H9 (cell line): ENCODE measurements around the gene SUPT6H. TPM values are rescaled to one million over a fixed set of nuclear protein-coding genes. Genes with fewer than 3 reads are reported as not detected.

Experiments used
- DNase-seq: peaks from one replicate; pipeline ENCODE4 v3.0.0-alpha.2; 2017
- H2AFZ ChIP-seq: one replicate; pipeline ENCODE4 v1.6.1; 2013; ENCODE audit warnings: mild to moderate bottlenecking, low read length, control low read depth, moderate library complexity
- H2AK5ac ChIP-seq: 2 replicates; pipeline ENCODE4 v1.6.1; 2013; ENCODE audit warnings: low read length, control low read depth, mixed read lengths; ENCODE audit not compliant: insufficient read length
- H2BK120ac ChIP-seq: one replicate; pipeline ENCODE4 v1.6.1; 2013; ENCODE audit warnings: low read depth, mild to moderate bottlenecking, low read length, control low read depth, inconsistent platforms; ENCODE audit not compliant: poor library complexity, severe bottlenecking
- H2BK12ac ChIP-seq: 2 replicates; pipeline ENCODE4 v1.6.1; 2013; ENCODE audit warnings: low read length, control low read depth, mixed read lengths, low read depth; ENCODE audit not compliant: insufficient read length
- H2BK15ac ChIP-seq: 2 replicates; pipeline ENCODE4 v1.6.1; 2013; ENCODE audit warnings: low read depth, low read length, control low read depth
- H2BK20ac ChIP-seq: one replicate; pipeline ENCODE4 v1.6.1; 2013; ENCODE audit warnings: low read depth, mild to moderate bottlenecking, low read length, control low read depth, inconsistent platforms; ENCODE audit not compliant: poor library complexity, severe bottlenecking
- H2BK5ac ChIP-seq: 2 replicates; pipeline ENCODE4 v1.6.1; 2013; ENCODE audit warnings: low read length, control low read depth, mixed read lengths; ENCODE audit not compliant: insufficient read length
- H3K14ac ChIP-seq: 2 replicates; pipeline ENCODE4 v1.6.1; 2013; ENCODE audit warnings: low read length, control low read depth; ENCODE audit not compliant: insufficient read depth
- H3K18ac ChIP-seq: 2 replicates; pipeline ENCODE4 v1.6.1; 2013; ENCODE audit warnings: low read depth, mild to moderate bottlenecking, mixed read lengths, low read length, control low read depth; ENCODE audit not compliant: insufficient read length
- H3K23ac ChIP-seq: 2 replicates; pipeline ENCODE4 v1.6.1; 2013; ENCODE audit warnings: low read length, control low read depth, mixed read lengths, low read depth; ENCODE audit not compliant: insufficient read length
- H3K23me2 ChIP-seq: 2 replicates; pipeline ENCODE4 v1.6.1; 2013; ENCODE audit warnings: low read depth, mild to moderate bottlenecking, mixed read lengths, low read length, control low read depth; ENCODE audit not compliant: insufficient read length, poor library complexity, severe bottlenecking
- H3K27ac ChIP-seq: 2 replicates; pipeline ENCODE4 v1.5.1; 2013; ENCODE audit warnings: low read length, control low read depth, mixed read lengths, low read depth; ENCODE audit not compliant: insufficient read length
- H3K27me3 ChIP-seq: 2 replicates; pipeline ENCODE4 v1.6.1; 2013; ENCODE audit warnings: low read length, control low read depth, inconsistent platforms; ENCODE audit not compliant: insufficient read depth
- H3K4ac ChIP-seq: 2 replicates; pipeline ENCODE4 v1.6.1; 2013; ENCODE audit warnings: low read depth, mild to moderate bottlenecking, control low read depth, inconsistent platforms, low read length, moderate library complexity
- H3K4me1 ChIP-seq: 2 replicates; pipeline ENCODE4 v1.6.1; 2013; ENCODE audit warnings: low read length, control low read depth, inconsistent platforms; ENCODE audit not compliant: insufficient read depth
- H3K4me2 ChIP-seq: 2 replicates; pipeline ENCODE4 v1.6.1; 2013; ENCODE audit warnings: low read length, control low read depth, mixed read lengths; ENCODE audit not compliant: insufficient read length, insufficient read depth
- H3K56ac ChIP-seq: 2 replicates; pipeline ENCODE4 v1.6.1; 2013; ENCODE audit warnings: low read depth, mild to moderate bottlenecking, mixed read lengths, low read length, control low read depth; ENCODE audit not compliant: insufficient read length
- H3K79me1 ChIP-seq: 2 replicates; pipeline ENCODE4 v1.6.1; 2013; ENCODE audit warnings: low read depth, mild to moderate bottlenecking, moderate library complexity, low read length, control low read depth, inconsistent platforms; ENCODE audit not compliant: insufficient read depth, poor library complexity, severe bottlenecking
- H3K79me2 ChIP-seq: 2 replicates; pipeline ENCODE4 v1.6.1; 2013; ENCODE audit warnings: low read length, control low read depth, inconsistent platforms; ENCODE audit not compliant: insufficient read depth
- H3K9ac ChIP-seq: 2 replicates; pipeline ENCODE4 v1.6.1; 2013; ENCODE audit warnings: low read length, control low read depth, mixed read lengths; ENCODE audit not compliant: insufficient read length; ENCODE audit errors: extremely low read depth
- H3K9me3 ChIP-seq: one replicate; pipeline ENCODE4 v1.6.1; 2013; ENCODE audit warnings: low read depth, low read length, inconsistent platforms; ENCODE audit not compliant: control insufficient read depth
- H3T11ph ChIP-seq: one replicate; pipeline ENCODE4 v1.6.1; 2013; ENCODE audit warnings: mild to moderate bottlenecking, low read length, control low read depth, inconsistent platforms
- H4K20me1 ChIP-seq: one replicate; pipeline ENCODE4 v1.6.1; 2013; ENCODE audit not compliant: control insufficient read depth, insufficient read length, insufficient read depth
- H4K5ac ChIP-seq: 2 replicates; pipeline ENCODE4 v1.6.1; 2013; ENCODE audit warnings: low read depth, mild to moderate bottlenecking, mixed read lengths, low read length, control low read depth; ENCODE audit not compliant: insufficient read length
- H4K8ac ChIP-seq: replicated peaks from 2 replicates; pipeline ENCODE4 v1.6.1; 2013; ENCODE audit warnings: low read length, control low read depth, mixed read lengths, low read depth; ENCODE audit not compliant: insufficient read length
- H4K91ac ChIP-seq: 2 replicates; pipeline ENCODE4 v1.6.1; 2013; ENCODE audit warnings: low read depth, mild to moderate bottlenecking, moderate library complexity, mixed read lengths, low read length, control low read depth; ENCODE audit not compliant: insufficient read length
- H3K27ac Mint-ChIP-seq, 3 experiments: 2 replicates in 2 of 3; 3 replicates in 1 of 3; pipeline ENCODE4 v1.8.0; 2020 to 2021; ENCODE audit warnings: mixed read lengths in 3 of 3, mild to moderate bottlenecking in 1 of 3, moderate library complexity in 1 of 3
- H3K27me3 Mint-ChIP-seq: 2 replicates; pipeline ENCODE4 v1.8.0; 2021; ENCODE audit warnings: low read depth, mild to moderate bottlenecking, moderate library complexity, mixed read lengths
- H3K36me3 Mint-ChIP-seq, 3 experiments: 2 replicates in 2 of 3; 3 replicates in 1 of 3; pipeline ENCODE4 v1.8.0; 2020 to 2021; ENCODE audit warnings: low read depth in 3 of 3, mixed read lengths in 3 of 3; ENCODE audit not compliant: insufficient read depth in 1 of 3
- H3K4me1 Mint-ChIP-seq, 2 experiments: 2 replicates each; pipeline ENCODE4 v1.8.0; 2020; ENCODE audit warnings: mixed read lengths in 2 of 2
- H3K4me3 Mint-ChIP-seq, 2 experiments: 2 replicates in 1 of 2; 3 replicates in 1 of 2; pipeline ENCODE4 v1.8.0; 2020 to 2021; ENCODE audit warnings: mild to moderate bottlenecking in 2 of 2, mixed read lengths in 2 of 2, moderate library complexity in 1 of 2
- H3K9me3 Mint-ChIP-seq, 2 experiments: 2 replicates in 1 of 2; 3 replicates in 1 of 2; pipeline ENCODE4 v1.8.0; 2020; ENCODE audit warnings: mild to moderate bottlenecking in 2 of 2, mixed read lengths in 2 of 2, moderate library complexity in 1 of 2
- WGBS: extraction: QIAGEN DNeasy Blood & Tissue Kit; methylation state at CpG from one replicate; pipeline ENCODE4 v1.1.7; 2013; ENCODE audit warnings: missing lambda C conversion rate, low lambda C conversion rate, mixed read lengths; ENCODE audit not compliant: insufficient read length; ENCODE audit errors: extremely low coverage; 5-methylcytosine and 5-hydroxymethylcytosine counted together
- total RNA-seq: library from RNA; stranded (reverse); gene quantifications from 2 replicates; pipeline ENCODE4 v1.2.1, GENCODE V29; 2021
- TF ChIP-seq, protein P1 (sequence below): fragments of 200-600 bp; sonication (generic); conservative IDR thresholded peaks from 3 replicates; pipeline ENCODE4 v1.8.0; 2021; ENCODE audit warnings: antibody characterized with exemption, mild to moderate bottlenecking

The SUPT6H gene
- total RNA-seq, 1 experiment from 2014 or later, result 85.8 TPM

GRCh38 chr17:28685366-28685765 is 23.4 kb downstream of the SUPT6H start:
- no peak overlapping the region for H3K27ac ChIP-seq
- no peak overlapping the region for H3T11ph ChIP-seq
- Mint-ChIP-seq H3K27me3 (no peaks in the 10 kb centered on the region), H3K4me3 (no peak overlapping the region), H3K36me3 (peaks cover 71 to 98% (median 95%) of the 10 kb centered on the region in 3 experiments; a peak in 6 of 7 replicates), H3K27ac (0 out of 7 replicates have a peak overlapping the region, but pooled peaks of 1 of the 3 experiments have one; percentile 40), H3K9me3 (no peaks in the 10 kb centered on the region), H3K4me1 (no peaks in the 10 kb centered on the region)
- H3K9me3 ChIP-seq, result no peaks in the 10 kb centered on the region
- no peak for DNase-seq
- H2BK12ac ChIP-seq, result no peak overlapping the region
- no peak overlapping the region for H2AK5ac ChIP-seq
- no peak overlapping the region for H4K5ac ChIP-seq
- no peak overlapping the region for H2AFZ ChIP-seq
- H3K4me1 ChIP-seq, result no peaks in the 10 kb centered on the region
- no peaks in the 10 kb centered on the region for H3K23me2 ChIP-seq
- no peak overlapping the region for H3K14ac ChIP-seq
- H2BK5ac ChIP-seq, result no peak overlapping the region
- no CpG with 5 or more reads among the region's 5 CpGs for WGBS
- no peaks in the 10 kb centered on the region for H3K79me1 ChIP-seq
- no peak overlapping the region for H2BK120ac ChIP-seq
- no peak overlapping the region for H4K8ac ChIP-seq
- no peaks in the 10 kb centered on the region for H3K79me2 ChIP-seq
- H3K23ac ChIP-seq, result no peak overlapping the region
- peaks cover 1% of the 10 kb centered on the region; the same call in 1 of the 2 replicates for H3K27me3 ChIP-seq
- no peak overlapping the region for H3K18ac ChIP-seq
- H3K4me2 ChIP-seq, result no peak overlapping the region
- no peak overlapping the region for H3K4ac ChIP-seq
- H4K91ac ChIP-seq, result no peak overlapping the region
- H2BK15ac ChIP-seq, result no peak overlapping the region
- no peak overlapping the region for H3K9ac ChIP-seq
- no peak overlapping the region for H2BK20ac ChIP-seq
- TF ChIP-seq, protein P1, sequence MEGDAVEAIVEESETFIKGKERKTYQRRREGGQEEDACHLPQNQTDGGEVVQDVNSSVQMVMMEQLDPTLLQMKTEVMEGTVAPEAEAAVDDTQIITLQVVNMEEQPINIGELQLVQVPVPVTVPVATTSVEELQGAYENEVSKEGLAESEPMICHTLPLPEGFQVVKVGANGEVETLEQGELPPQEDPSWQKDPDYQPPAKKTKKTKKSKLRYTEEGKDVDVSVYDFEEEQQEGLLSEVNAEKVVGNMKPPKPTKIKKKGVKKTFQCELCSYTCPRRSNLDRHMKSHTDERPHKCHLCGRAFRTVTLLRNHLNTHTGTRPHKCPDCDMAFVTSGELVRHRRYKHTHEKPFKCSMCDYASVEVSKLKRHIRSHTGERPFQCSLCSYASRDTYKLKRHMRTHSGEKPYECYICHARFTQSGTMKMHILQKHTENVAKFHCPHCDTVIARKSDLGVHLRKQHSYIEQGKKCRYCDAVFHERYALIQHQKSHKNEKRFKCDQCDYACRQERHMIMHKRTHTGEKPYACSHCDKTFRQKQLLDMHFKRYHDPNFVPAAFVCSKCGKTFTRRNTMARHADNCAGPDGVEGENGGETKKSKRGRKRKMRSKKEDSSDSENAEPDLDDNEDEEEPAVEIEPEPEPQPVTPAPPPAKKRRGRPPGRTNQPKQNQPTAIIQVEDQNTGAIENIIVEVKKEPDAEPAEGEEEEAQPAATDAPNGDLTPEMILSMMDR, result no peak
- H4K20me1 ChIP-seq, result no peaks in the 10 kb centered on the region
- no peak overlapping the region for H3K56ac ChIP-seq
